ENCODE results near the gene NACA2. TPM values are rescaled to one million over a fixed set of nuclear protein-coding genes. Genes with fewer than 3 reads are reported as not detected.

Gene NACA2
- total and polyA plus RNA-seq, 2 of the 8 experiments (the other 6 are each of a cell fraction or from before 2014, with no cell fraction given): not detected

- TF ChIP-seq CTBP2 (IDR thresholded peaks at IDR 0.05; ENCODE audit: borderline replicate concordance, insufficient read depth, insufficient read length, low read length) (no peak), JUND (IDR thresholded peaks at IDR 0.05; ENCODE audit: low read length) (no peak), BRCA1 (IDR thresholded peaks at IDR 0.05; ENCODE audit: low read depth, low read length) (no peak), POLR2AphosphoS5 (IDR thresholded peaks at IDR 0.05; ENCODE audit: low read depth, low read length) (no peak)
Observed at GRCh38 chr17:61555127-61555566, 35.9 kb downstream of the NACA2 start (continued).
